Measurements from ENCODE around the gene PLAC9.

- no peak for TF ChIP-seq CTCF (IDR thresholded peaks at IDR 0.05; ENCODE audit: poor library complexity)
- TF ChIP-seq EZH2 (IDR thresholded peaks at IDR 0.05; ENCODE audit: borderline replicate concordance), result no peak
- no peak for TF ChIP-seq EZH2phosphoT487 (IDR thresholded peaks at IDR 0.05; ENCODE audit: low read depth, severe bottlenecking, unreplicated experiment)
Observed at GRCh38 chr10:80137920-80138319, 5.4 kb downstream of the PLAC9 start.

All from hepatocyte (in vitro differentiated cells).